ENCODE measurements around the gene GPR143.

The GPR143 gene

DNA sequence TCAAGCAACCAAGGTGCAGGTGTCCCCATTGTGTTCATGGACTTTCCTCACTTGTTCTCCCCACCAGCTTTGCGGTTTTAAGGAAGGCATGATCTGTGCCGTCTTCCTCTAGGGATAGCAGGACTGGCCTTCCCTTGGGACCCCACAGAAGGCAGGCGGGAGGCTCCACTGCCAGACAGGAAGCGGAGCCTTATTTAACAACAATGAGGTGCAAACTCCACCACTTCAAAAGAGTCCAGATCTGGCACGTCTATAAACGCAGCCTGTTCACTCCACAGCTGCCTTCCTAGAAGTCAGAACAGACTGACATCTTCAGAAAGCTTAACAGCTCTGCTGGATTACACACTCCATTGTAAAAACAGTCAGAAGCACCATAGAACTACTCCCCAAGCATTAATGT lies 1.7 kb upstream of the GPR143 start:
- no peak for DNase-seq

GRCh38 chrX:9765072-9765736 lies 443 bp downstream of the GPR143 start:
- no peak for DNase-seq

GRCh38 chrX:9759337-9759736 lies 6.3 kb downstream of the GPR143 start:
- no peak for DNase-seq

- no peak for DNase-seq
These were observed 7.5 kb downstream of the GPR143 start for GRCh38 chrX:9758021-9758638.

DNA sequence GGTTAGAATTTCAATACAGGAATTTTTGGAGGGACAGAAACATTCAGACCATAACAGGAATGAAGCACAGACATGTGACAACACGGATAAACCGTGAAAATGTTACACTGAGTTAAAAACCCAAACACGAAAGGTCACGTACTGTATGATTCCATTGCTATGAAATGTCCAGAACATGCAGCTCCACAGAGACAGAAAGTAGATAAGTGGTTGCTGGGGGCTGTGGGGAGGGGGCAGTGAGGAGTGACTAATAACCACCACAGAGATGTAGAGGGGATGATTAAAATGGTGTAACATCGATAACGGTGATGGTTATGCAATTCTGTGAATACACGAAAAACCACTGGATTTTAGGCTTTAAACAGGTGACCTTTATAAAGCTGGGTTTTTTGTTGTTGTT lies 8.3 kb downstream of the GPR143 start:
- DNase-seq: no peak

DNA sequence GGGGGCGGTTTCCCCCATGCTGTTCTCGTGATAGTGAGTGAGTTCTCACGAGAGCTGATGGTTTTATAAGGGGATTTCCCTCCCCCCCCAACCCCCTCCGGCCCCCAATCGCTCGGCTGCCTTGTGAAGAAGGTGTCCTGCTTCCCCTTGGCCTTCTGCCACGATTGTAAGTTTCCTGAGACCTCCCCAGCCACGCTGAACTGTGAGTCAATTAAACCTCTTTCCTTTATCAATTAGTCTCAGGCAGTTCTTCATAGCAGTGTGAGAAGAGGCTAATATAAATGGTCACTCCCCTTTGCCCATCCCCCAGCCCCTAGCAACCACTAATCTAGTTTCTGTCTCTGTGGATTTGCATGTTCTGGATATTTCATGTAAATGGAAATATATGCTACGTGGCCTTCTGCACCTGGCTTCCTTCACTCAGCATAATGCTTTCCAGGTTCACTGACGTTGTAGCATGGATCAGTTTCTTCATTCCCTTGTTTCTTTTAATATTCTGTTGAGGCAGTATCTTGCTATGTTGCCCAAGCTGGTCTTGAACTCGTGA lies 16.4 kb downstream of the GPR143 start:
- no peak for DNase-seq

- no peak for DNase-seq
These were observed 18.0 kb downstream of the GPR143 start for GRCh38 chrX:9747644-9748043.

GRCh38 chrX:9746148-9746888 lies 19.3 kb downstream of the GPR143 start:
- no peak for DNase-seq

- no peak for DNase-seq
These were observed 20.1 kb downstream of the GPR143 start for GRCh38 chrX:9745417-9746115.

DNA sequence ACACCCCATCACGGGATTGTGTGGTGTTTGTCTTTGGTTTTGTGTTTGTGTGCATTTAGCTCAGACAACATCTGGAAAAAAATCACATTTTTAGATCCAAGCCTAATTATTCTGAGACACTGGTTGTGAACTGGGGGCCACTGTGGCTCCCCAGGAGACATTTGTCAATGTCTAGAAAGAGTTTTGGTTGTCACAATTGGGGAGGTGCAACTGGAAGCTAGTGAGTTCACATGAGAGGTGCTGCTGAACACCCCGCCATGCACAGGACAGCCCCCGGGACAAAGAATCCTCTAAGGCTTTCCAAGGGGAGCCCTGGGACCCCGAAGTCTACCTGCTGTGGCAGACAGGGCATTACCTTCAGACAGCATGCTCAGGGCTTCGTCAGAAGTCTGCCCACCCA lies 26.5 kb downstream of the GPR143 start:
- DNase-seq: no peak

- no peak for DNase-seq
These were observed 27.5 kb downstream of the GPR143 start for GRCh38 chrX:9738151-9738550.

GRCh38 chrX:9737363-9737762 lies 28.3 kb downstream of the GPR143 start:
- no peak for DNase-seq

GRCh38 chrX:9730752-9731151 lies 34.9 kb downstream of the GPR143 start:
- DNase-seq: no peak

DNA sequence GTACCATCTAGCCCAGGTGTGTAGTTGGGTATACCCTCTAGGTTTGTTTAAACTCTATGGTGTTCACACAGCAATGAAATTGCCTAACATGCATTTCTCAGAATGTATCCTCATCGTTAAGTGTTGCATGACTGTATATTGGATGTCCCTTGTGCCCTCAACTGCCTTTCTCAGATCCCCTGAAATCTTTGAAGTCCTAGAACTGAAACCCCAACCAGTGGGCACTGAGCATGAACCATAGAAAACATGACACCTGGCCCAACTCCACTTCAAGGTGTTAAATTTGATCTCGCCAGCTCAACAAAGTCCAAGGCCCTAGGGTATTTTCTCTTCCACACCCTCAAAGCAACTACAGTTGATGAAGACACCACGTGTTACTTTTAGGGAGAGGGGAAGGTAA lies 35.6 kb downstream of the GPR143 start:
- DNase-seq: no peak

DNA sequence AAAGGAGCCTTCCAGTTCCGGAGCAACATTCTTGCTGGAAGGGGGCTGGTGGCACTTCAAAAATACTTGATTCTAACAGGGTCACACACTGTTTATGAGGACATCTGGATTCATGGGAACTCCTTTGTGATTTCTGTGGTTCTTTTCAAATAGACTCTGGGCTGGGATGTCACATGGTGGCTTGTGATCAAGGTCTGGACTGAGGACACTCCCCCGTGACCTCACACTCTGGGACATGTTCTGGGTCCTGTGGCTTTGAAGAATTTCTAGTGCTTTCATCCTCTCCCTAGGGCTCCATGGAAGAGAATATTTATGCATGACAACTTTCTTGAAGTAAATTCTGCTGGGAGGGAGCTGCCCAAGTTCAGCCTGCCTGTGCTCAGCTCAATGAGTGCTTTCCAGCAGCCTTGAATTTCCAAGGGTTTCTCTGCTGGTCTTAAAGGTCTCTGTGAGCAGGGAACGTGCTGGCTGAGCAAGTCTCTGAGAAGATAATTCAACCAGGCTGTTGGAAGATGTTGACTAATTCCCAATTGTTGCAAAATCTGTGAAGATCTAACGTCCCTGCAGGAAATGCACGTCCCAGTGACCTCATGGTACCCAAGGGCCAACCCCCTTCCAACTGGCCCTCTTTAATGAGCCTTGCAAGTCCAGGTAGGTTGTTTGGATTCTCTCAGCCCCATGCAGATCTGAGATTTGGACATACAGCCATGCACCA lies 36.3 kb downstream of the GPR143 start:
- no peak for DNase-seq

- no peak for DNase-seq
These were observed 37.4 kb downstream of the GPR143 start for GRCh38 chrX:9728261-9728660.

- DNase-seq: no peak
These were observed 40.9 kb downstream of the GPR143 start for GRCh38 chrX:9724711-9725110.

- no peak for DNase-seq
These were observed 48.3 kb downstream of the GPR143 start for GRCh38 chrX:9717376-9717775.

DNA sequence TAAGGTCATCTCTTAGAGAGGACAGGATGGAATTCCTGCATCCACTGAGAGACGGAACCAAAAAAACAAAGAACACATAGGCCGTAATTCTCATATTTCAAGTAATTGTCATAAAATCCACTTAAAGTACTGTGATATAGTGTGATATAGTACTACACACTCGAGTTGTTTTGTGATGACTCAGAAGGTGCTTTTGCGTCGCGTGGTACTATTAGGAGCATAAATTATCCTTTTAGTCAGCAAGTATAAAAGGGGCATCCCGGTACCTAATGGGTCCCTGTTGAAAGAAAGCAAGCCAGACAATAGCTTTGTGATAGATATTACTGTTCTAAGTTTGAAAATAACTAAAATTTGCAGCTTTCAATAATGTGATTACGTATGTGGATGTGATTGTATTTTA lies 55.3 kb downstream of the GPR143 start:
- no peak for DNase-seq

DNA sequence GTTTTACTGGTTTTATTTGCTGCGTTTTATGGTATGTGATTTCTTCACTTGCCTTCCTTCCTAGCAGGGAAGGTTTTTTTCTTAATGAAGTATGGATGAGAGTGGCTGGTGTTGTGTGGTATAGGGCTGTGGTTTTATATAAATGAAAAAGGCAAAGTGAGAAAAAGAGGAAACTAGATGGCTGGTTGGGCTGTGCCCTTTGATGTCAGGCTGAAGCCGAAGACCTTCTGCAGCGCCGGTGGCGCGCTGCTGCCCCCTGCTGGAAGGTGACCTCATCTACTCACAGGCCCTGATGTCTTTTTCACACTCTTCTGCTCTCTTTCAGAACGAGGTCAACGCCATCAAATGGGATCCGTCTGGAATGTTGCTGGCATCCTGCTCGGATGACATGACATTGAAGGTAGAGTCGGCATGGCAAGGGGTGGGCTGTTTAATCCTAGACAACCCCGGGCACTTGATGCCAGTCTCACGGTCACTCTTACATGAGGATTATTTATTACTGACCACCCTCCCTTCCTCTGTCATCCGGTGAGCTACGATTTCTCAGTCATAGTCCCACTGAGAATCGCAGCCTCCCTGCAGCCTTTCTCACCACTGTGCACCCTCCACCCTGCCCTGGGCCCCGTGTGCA lies 56.6 kb downstream of the GPR143 start:
- DNase-seq: peak; percentile 89

DNA sequence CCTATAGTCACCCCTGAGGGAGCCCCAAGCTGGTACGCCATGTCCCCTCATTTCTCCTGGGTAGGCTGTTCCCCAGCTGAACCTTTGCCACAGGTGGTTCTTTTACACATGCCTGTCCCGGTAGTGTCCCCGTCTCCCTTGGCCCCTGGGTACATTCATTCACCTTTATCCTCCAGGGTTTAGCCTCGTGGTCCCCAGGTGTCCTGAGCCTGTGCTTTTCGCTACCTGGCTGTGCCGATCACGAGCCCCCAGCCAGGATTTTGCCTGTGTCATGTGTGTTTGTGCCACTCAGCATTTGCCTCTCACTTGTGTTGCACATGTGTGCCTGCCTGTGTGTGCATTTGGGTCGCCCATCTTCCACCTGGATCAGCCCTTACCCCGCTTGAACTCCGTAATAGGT lies 57.6 kb downstream of the GPR143 start:
- DNase-seq: no peak

Data from activated effector memory CD4-positive, alpha-beta T cell treated with anti-CD3 and anti-CD28 coated beads, Interleukin-2, amount 50 U/mL, for 16 hours (primary cell).